Prostate gland (tissue), 2 donors: ENCODE measurements around the gene C1QTNF1.

Source experiments
- POLR2A ChIP-seq: fragments of 450-650 bp; IDR thresholded peaks from one replicate; pipeline ENCODE4 v1.6.1; 2016; ENCODE audit warnings: antibody characterized with exemption, mild to moderate bottlenecking
- POLR2AphosphoS5 ChIP-seq: sonication (generic); formaldehyde crosslinking; IDR thresholded peaks from one replicate; pipeline ENCODE4 v1.6.1; 2017; ENCODE audit warnings: antibody characterized with exemption
- TF ChIP-seq, protein P1 (sequence below), 4 experiments: fragments of 200-600 bp in 2 of 4; fragments of 450-650 bp in 2 of 4; sonication (generic) in 2 of 4; IDR thresholded peaks; 1 replicate in 3 of 4; 2 replicates in 1 of 4; pipeline ENCODE4 v1.5.1; 2016 to 2019; ENCODE audit warnings: antibody characterized with exemption in 4 of 4, mild to moderate bottlenecking in 2 of 4, moderate library complexity in 2 of 4

DNA sequence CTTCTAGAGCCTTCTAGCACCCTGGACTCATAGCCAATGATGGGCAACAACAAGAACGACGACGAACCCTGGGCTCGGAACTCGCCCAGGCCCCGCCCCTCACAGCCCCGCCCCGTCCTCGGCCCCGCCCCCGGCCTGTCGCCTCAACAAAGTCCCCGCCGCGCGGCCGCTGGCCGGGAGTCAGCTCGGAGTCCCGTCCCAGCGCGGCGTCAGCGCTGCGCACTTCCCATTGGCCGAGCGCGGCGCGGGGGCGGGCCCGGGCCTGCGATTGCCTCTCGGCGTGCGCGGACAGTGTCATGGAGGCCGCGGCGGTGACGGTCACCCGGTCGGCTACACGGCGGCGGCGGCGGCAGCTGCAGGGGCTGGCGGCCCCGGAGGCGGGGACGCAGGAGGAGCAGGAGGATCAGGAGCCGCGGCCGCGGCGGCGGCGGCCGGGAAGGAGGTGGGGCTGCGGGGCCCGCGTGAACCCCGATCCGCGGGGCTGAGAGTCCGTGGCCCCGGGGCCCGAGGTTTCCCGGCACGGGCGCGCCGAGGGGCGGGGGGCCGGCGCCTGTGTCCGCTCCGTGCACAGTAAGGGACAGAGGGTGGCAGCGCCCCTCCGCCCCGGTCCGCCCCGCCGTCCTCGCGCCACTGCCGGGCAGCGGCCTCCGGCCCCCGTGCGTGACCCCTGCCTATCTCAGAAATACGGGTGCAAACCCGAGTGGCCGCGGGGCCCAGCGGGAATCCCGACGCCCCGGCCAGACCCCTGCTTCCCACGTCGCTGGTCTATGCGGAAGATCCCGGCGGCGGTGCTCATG lies 50.9 kb downstream of the C1QTNF1 start, which contains the start of gene ENGASE:
- peak; percentile 90 for TF ChIP-seq POLR2A
- TF ChIP-seq, protein P1, sequence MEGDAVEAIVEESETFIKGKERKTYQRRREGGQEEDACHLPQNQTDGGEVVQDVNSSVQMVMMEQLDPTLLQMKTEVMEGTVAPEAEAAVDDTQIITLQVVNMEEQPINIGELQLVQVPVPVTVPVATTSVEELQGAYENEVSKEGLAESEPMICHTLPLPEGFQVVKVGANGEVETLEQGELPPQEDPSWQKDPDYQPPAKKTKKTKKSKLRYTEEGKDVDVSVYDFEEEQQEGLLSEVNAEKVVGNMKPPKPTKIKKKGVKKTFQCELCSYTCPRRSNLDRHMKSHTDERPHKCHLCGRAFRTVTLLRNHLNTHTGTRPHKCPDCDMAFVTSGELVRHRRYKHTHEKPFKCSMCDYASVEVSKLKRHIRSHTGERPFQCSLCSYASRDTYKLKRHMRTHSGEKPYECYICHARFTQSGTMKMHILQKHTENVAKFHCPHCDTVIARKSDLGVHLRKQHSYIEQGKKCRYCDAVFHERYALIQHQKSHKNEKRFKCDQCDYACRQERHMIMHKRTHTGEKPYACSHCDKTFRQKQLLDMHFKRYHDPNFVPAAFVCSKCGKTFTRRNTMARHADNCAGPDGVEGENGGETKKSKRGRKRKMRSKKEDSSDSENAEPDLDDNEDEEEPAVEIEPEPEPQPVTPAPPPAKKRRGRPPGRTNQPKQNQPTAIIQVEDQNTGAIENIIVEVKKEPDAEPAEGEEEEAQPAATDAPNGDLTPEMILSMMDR (IDR thresholded peaks at IDR 0.05): peak in 1 of 4 experiments; percentile 18
- TF ChIP-seq POLR2AphosphoS5: peak; percentile 59
